OCI-M1 (cell line): Measurements from ENCODE around the gene PHPT1.
A peak's percentile ranks its signal among the peaks of the same experiment; 100 is the strongest.
"Not testable (repeated sequence)": the region's sequence is repeated elsewhere in the genome, so short reads cannot be mapped to it uniquely, and the experiment has no call there.

Experiments used
- DNase-seq: peaks from one replicate; lab custom pipeline; 2025; lab: John Stamatoyannopoulos, UW

Gene PHPT1

DNA sequence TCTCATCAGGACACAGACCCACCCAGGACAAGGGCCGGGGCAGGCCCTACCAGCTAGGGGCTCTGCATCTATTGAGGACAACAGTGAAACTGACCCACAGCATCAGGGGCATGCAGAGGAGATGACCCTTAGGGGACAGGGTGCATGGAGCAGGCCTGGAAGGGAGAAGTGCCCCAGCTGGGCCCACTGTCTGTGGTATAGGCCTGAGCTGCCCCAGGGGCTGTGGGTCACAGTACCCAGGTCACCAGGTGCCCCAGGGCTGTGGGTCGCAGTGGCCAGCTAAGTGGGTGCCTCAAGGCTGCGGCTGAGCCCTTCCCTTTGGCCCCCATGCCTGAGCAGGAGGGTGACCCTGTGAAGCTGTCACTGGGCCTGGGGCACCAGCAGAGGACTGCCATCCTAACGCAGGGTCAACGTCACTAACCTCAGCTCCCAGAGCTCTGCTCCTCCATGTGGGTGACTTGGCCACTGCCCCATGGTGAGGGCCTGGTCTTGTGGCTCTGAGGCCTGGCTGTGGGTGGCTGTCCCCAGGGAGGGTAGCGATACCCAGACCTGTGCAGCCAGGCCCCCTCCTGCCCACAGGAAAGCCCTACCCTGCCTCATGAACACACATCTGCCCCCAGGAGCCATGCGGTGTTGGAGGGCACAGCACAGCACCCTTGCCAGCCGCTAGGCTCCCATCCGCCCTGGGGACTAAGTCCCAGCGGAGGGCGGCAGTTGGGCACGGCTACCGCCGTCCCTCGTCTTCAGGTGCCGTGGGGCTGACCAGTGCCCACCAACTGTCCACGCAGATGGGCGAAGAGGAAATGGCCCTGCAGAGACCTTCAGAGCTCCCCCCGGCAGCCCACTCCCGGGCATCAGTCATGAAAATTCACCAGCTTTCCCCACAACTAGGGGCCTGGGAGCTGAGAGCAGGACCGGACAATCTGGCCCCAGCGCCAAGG lies 12.0 kb downstream of the PHPT1 start:
- DNase-seq: no peak

DNA sequence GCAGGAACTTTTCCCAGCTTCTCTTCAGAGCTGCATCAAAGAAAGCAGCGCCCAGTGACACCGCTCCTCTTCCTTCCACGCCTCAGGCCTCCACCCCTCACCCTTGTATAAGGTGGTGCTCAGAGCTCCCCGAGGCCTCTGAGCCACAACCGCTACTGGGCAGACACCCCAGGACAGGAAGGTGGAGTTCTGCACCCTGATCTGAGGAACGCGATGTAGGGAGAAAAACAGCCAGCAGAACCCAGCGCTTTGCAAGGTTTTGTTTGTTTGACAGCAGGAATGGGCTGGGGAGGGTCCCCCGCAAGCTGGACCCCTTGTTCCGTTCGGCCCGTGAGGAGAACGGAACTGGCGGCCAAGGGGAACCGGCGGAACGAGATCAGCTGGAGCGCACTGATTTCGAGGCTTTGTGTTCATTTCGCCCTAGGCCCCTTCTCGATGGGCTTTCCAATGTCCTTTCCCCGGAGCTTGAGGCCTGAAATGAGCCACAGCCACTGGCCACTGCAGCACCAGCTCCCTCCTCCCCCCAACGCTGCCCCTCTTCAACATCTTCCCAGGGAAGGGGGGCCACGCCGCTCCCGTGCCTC lies 12.8 kb downstream of the PHPT1 start:
- no peak for DNase-seq

DNA sequence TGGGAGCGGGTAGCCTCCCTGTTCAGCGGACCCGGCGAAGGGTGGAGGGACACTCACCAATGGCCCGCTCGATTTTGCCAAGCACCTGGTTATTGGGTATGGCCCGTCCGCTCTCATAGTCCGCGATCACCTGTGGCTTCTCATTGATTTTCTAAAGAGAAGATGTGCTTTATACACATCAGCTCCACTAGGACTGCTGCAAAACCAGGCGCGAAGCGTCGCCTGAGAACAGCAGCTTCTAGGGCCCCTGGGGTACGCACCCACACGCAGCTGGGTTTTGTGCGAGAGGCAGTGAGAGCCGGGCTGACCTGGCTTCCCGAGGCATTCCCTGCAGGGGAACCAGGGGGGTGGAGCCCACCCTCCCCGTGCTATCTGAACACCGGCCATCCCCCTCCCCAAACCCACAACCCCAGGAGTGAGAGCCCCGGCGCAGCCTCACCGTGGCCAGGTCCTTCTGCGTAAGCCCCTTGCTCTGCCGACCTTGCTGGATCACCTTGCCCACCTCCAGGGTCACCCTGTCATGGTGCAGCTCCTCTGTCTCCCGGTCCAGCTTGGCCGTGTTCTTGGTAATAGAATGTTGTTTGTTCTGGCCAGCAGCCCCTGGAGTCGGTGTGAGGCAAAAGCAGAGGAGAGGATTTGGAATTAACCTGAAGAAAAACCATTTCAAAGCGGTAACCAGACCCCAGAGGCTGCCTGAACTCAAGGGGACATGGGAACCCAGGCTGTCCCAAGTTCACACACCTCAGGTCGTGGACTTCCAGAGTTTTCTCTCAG lies 13.8 kb downstream of the PHPT1 start:
- DNase-seq: no peak

DNA sequence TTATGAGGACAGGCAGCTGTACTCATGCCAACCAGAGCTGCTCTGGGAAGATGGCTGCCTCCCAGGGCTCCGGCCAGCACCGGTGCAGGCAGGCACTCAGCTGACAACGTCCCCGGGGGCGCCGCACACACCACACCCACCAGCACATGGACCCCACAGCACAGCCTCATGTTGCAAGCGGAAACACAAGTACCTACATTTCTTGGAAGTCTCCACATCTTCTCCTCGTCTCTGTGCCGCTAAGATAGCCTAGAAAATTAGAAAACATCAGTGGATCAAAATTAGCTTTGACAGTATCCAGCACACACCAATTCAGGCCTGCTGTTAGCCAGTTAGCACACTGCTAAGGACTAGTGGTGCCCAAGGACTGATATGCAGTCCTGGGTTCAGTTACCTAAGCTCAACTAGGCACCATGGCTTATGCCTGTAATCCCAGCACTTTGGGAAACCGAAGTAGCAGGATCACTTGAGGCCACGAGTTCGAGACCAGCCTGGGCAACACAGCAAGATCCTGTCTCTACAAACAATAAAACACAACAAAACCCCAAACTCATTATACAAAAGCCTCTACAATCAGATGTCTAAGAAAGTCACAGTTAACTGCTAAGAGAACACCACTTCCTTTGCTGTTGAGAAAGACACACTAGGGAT lies 14.5 kb downstream of the PHPT1 start:
- DNase-seq: no peak

DNA sequence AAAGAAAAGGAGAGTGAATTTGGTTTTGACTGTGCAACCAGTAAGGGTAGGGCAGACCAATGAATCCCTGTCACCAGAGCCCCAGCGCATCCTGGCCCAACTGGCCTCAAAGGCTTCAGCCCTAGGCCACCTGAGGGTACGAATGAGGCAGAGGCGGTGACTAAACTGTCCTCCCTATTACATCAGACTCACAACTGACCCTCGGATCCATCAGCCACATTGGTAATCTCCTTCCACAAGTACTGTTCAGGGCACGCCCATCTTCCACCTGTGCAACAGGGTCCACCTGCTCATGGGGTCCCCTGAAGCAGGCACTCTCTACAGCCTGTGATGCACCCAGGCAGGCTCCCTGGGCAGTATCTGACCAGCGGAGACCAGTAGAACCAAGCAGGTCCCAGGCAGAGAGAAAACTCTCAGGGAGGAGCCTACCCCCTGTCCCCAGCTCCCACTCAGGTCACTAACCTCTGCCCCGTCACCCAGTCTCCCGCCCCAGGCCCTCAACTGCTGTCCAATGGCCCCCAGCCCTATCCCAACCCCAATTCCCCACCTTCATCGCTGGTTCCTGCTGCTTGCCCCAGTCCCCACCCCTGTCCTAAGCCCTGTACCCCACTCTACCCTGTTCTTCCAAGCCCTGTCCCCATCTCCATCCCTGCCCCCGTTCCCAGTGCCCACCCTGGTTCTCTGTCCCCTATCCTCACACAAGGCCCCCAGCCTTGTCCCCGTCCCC lies 16.0 kb downstream of the PHPT1 start:
- no peak for DNase-seq

DNA sequence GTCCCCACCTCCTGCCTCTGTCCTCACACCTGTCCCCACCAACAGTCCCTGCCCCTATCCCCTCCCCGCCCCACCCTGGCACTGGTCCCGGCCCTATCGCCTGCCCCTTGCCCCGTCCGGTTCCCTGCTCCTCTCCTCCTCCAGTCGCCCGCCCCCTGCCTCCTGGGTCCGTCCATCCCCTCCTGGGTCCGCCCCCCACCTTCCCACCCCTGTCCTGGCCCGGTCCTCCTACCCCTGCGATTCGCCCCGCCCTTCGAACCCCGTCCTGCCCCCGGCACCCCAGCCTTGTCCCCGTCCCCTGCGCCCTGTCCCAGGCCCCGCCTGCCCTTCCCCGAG lies 16.5 kb downstream of the PHPT1 start:
- no peak for DNase-seq

DNA sequence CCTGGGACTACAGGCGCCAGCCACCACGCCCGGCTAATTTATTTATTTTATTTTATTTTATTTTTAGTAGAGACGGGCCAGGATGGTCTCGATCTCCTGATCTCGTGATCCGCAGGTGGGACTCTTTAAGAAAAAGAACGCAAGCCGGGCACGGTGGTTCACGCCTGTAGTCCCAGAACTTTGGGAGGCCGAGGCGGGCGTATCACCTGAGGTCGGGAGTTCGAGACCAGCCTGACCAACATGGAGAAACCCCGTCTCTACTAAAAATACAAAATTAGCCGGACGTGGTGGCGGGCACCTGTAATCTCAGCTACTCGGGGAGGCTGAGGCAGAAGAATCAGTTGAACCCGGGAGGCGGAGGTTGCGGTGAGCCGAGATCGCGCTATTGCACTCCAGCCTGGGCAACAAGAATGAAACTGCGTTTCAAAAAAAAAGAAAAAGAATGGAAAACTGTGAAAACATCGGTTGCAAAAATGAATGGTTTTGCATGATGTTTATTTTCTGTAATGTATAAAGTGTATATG lies 17.8 kb downstream of the PHPT1 start:
- DNase-seq: not testable (repeated sequence)

DNA sequence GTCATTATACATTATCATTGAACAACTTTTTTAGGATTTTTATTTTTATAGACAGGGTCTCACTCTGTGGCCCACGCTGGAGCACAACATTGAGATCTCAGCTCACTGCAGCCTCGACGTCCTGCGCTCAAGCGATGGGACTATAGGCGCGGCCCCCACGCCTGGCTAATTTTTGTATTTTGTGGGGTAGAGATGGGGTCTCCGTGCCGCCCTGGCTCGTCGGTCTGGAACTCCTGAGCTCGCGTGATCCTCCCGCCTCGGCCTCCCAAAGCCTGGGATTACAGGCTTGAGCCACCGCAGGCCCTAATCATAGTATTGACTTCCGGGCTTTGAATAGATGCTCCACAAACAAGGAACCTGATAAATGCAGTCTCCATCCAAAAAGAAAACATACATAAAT lies 18.3 kb downstream of the PHPT1 start:
- DNase-seq: no peak

DNA sequence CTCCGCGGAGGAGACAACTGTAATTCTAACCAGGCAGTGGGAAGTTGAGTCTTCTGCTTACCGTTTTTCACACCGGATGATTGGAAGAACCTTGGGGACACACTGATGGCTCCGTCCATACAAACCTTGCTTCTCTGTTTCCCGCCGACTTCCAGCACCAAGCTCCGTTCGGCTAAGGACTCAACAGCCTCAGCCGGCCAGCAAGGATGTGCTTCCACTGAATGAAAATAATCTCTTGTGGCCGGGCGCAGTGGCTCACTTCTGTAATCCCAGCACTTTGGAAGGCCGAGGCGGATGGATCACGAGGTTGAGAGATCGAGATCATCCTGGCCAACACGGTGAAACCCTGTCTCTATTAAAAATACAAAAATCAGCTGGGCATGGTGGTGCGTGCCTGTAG lies 18.7 kb downstream of the PHPT1 start:
- DNase-seq: no peak

DNA sequence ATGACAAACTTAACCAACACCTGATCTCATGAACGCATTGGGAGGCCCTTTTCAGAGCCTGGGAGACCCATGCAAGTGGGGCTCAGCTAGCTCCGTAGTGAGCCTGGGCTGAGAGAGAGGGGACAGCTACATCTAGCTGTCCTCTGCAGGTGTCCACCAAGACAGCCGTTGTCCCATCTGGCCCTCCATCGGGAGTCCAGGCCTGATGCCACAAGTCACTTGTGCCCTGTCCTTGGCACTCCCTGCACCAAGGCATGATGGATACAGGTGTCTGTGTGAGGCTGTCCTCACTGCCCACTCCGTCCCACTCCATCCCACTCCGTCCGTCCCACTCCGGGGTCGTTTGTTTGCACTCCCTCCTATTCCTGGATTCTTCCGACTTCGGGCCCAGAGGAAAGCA lies 19.4 kb downstream of the PHPT1 start:
- no peak for DNase-seq

DNA sequence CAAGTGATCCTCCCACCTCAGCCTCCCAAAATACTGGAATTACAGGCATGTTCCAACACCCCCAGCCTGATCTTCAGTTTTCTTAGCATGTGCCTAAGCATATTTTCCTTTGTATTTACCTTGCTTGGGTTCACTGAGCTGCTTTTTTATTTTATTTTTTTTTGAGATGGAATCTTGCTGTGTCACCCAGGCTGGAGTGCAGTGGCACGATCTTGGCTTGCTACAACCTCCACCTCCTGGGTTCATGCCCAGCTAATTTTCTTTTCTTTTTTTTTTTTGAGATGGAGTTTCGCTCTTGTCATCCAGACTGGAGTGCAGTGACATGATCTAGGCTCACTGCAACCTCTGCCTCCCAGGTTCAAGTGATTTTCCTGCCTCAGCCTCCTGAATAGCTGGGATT lies 20.4 kb downstream of the PHPT1 start:
- DNase-seq: not testable (repeated sequence)

DNA sequence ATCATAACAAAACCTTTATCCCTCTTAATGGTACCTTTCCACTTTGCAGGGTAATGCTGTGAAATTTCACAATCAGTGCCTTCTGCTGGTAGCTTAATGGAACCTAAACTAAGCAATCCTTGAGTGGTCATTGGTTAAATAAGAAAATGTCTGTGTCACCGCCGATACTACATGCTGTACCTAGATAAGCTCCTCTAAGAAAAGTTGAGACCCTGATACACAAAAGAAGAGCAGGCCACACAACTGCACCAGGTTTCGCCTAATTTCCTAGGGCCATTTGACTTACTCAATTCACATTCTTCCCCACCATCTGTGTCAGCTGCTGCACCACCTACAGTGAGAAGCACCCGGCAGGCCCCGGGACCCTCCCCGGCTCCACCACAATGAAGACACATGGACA lies 25.9 kb downstream of the PHPT1 start:
- peak; percentile 14 for DNase-seq

DNA sequence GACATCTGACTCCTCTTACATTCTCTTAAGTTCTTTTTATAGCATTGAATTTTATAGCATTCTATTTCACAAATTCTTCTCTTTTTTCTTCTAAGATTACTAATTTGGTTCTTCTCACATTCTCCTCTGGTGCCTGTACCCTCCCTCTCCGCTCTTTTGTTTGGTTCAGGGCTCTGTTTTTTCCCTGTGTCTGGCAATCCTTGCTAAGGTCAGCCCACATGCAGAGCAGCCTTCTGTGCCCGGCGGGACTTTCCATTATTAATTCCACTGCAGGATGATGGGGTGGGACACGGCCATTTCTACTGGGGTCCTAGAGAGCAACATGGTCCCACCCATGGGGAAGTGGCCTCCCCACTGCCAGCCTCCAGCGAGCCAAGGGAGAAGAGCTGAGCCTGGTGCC lies 27.3 kb downstream of the PHPT1 start:
- no peak for DNase-seq

DNA sequence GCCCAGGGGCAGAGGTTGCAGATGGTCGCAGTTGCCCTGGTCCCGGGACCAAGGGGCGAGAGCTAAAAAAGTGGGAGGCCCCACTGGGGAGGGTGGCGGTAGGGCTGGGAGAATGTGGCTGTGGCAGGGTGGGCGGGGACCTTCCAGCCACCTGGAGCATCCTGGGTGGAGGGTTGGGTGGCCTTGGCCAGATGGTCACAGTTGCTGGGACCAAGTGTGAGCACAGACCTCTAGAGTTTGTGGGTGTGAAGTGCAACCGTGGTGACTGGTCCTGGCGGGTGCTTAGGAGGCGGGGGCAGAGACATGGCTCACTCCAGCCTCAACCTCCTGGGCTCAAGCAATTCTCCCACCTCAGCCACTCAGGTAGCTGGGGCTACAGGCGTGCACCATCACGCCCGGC lies 31.4 kb downstream of the PHPT1 start:
- DNase-seq: no peak

DNA sequence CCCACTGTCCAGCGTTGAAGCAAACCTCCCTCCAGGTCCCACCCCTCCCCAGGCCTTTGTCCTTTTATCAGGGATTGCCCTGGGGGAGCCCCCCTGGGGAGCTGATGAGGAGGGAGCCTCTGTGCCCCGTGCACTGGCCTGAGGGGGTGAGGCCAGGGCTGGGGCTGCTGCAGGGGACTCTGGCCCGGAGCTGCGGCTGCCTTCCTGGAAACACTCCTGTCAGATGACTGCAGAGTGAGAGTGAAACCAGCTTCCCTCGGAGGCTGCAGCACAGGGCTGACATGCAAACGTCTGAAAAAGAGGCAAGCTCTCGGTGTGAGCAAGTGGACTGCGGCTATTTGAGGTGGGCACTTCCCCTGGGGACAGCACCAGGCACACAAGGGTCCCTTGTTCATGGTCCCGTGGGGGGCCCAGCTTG lies 32.5 kb downstream of the PHPT1 start:
- DNase-seq: peak; percentile 83

DNA sequence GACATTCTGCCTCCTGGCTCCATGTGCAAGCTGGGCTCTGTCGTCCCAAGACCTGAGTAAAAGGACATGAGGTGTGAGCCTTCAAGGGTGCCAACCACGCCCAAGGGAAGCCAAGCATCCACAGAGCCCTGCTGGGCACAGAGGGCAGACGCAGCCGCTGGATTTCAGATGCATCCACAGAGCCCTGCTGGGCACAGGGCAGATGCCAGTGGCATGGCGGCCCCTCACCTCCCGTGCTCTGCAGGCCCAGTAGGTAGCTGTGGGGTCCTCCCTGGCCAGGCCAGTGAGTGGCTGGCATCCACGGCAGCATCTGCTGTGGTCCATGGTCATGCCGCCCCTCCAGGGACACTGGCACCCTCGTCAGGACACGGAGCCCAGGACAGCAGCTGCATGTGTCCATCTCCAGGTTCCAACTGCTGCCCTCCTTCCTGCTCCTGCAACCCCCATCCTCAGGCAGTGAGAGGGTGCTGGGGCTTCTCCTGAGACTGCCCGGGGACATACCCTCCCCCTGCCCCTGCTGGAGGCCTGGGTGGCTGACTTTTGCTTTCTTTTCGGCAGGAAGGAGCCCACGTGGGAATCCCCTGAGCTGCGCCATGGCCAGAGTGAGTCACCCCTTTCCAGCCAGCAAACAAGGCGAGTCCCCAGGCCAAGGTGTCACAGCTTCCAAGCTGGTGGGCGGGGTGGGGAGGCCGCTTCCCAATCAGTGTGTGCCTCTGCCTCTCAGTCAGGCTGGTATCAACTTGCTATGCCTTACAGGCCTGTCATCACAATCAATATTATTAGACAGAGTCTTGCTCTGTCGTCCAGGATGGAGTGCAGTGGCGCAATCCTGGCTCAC lies 33.1 kb downstream of the PHPT1 start:
- DNase-seq: peak; percentile 80

DNA sequence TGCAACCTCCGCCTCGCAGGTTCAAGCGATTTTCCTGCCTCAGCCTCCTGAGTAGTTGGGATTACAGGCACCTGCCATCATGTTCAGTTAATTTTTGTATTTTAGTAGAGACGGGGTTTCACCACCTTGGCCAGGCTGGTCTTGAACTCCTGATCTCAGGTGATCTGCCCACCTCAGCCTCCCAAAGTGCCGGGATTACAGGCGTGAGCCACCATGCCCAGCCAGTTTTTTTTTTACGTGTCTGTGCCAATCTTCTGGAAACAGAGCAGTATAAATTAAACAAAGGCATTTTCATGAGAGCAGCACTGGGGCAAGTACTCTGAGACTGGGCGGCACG lies 33.7 kb downstream of the PHPT1 start:
- DNase-seq: not testable (repeated sequence)

DNA sequence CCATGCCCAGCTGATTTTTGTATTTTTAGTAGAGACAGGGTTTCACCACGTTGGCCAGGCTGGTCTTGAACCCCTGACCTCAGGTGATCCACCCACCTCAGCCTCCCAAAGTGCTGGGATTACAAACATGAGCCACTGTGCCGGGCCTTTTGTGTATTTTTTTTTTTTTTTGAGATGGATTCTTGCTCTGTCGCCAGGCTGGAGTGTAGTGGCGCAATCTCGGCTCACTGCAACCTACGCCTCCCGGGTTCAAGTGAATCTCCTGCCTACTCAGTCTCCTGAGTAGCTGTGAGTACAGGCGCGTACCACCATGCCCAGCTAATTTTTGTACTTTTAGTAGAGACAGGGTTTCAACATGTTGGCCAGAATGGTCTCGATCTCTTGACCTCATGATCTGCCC lies 34.5 kb downstream of the PHPT1 start:
- not testable (repeated sequence) for DNase-seq

DNA sequence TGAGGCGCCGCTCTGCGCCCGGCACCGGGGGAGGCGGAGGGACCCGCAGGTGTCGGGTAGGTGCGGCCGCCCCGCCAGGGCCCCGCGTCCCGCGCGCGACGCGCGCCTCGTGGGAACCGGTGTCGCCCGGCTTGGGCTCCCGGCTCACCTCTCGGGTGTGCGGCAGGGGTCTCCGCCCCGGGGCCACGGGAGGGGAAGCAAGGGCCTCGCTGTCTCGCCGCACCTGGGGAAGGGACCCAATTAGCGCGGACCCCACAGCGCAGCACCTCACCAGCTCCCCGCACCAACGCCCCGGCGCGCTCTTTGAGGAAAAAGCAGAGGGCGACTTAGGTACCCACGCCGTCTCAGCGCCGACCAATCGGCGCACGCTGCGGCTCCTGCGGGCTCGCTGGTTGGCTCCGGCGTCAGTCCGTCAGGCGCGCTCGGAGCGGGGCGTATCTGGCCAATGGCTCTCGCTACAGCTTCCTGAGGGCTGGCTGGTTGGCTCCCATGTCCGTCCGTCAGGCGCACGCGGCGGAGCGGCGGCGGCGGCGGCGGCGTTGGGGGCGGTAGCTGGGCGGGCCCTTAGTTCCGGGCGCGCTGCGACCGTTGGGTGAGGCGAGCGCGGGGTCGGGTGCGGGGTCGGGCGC lies 36.9 kb downstream of the PHPT1 start, which contains the start of gene TRAF2:
TRAF2 (plus strand) TSS at position 567 of the 629 bp plus-strand sequence. CDS start 12,225 bp downstream, outside the sequence.
- DNase-seq: peak; percentile 99
